ENCODE results near the gene CYTH4. TPM values are rescaled to one million over a fixed set of nuclear protein-coding genes. Genes with fewer than 3 reads are reported as not detected.

Gene CYTH4
- polyA plus RNA-seq, 1 donor (not counting 4 experiments of a cell fraction or from before 2014, with no cell fraction given), result 0.05 TPM

- peak; percentile 52 for DNase-seq (ENCODE audit: low read depth, low spot score)
These were observed 38.0 kb upstream of the CYTH4 start, which contains the start of gene RAC2 for GRCh38 chr22:37244114-37244921. TSS of gene RAC2 (minus strand) at chr22:37244269. CDS start at chr22:37244148, 121 bp downstream.

GRCh38 chr22:37244922-37245722, 37.2 kb upstream of the CYTH4 start:
- peaks cover 7 to 17% of the 10 kb centered on the region in 2 experiments for H3K36me3 ChIP-seq (ENCODE audit: control insufficient read depth in 2 of 2, extremely low read depth in 1 of 2, insufficient read depth in 2 of 2, low read length in 2 of 2)
- H2AFZ ChIP-seq (ENCODE audit: control insufficient read depth, low read length), result no peak overlapping the region
- TF ChIP-seq EZH2 (IDR thresholded peaks at IDR 0.05; ENCODE audit: low read length) (no peak), CTCF (optimal IDR thresholded peaks at IDR 0.05 in 1 of 3, IDR thresholded peaks at IDR 0.05 in 1 of 3, conservative IDR thresholded peaks at IDR 0.05 in 1 of 3; ENCODE audit: extremely low read depth in 1 of 3, insufficient read depth in 2 of 3, low read length in 3 of 3) (no peak)
- dilution Hi-C loops (cut with MboI; ENCODE audit: extremely low pct_ligation_motif_present, low sequenced_read_pairs), result no loop called here
- no peak overlapping the region for H3K27ac ChIP-seq (ENCODE audit: control insufficient read depth, insufficient read depth, low read length)
- peaks cover 15% of the 10 kb centered on the region for H3K79me2 ChIP-seq (ENCODE audit: control insufficient read depth, insufficient read depth, low read length)
- H3K9me1 ChIP-seq (ENCODE audit: control insufficient read depth, extremely low read depth, insufficient read depth, low read length), result peaks cover 2% of the 10 kb centered on the region
- H4K20me1 ChIP-seq (ENCODE audit: control insufficient read depth, extremely low read depth, insufficient read depth, low read length), result no peaks in the 10 kb centered on the region
- DNase-seq (ENCODE audit: low read depth, low spot score) (no peak), FAIRE-seq (no peak)
- H3K9ac ChIP-seq (ENCODE audit: control insufficient read depth, extremely low read depth, insufficient read depth, low read length), result no peak overlapping the region
- no peak overlapping the region for H3K4me2 ChIP-seq (ENCODE audit: control insufficient read depth, extremely low read depth, insufficient read depth, low read depth, low read length)
- H3K4me3 ChIP-seq (ENCODE audit: control insufficient read depth in 2 of 3, extremely low read depth in 1 of 3, insufficient read depth in 2 of 3, low read depth in 1 of 3, low read length in 3 of 3), result no peak overlapping the region
- peaks cover 33% of the 10 kb centered on the region for H3K4me1 ChIP-seq (ENCODE audit: control insufficient read depth, extremely low read depth, insufficient read depth, low read length)
- no peaks in the 10 kb centered on the region for H3K9me3 ChIP-seq (ENCODE audit: control insufficient read depth, low read depth, low read length)
- H3K27me3 ChIP-seq (ENCODE audit: control insufficient read depth, extremely low read depth, insufficient read depth, low read length), result no peaks in the 10 kb centered on the region

More at GRCh38 chr22:37244114-37244921, 38.0 kb upstream of the CYTH4 start, which contains the start of gene RAC2:
- Histone ChIP-seq H4K20me1 (ENCODE audit: control insufficient read depth, extremely low read depth, insufficient read depth, low read length) (no peaks in the 10 kb centered on the region), H3K9me3 (ENCODE audit: control insufficient read depth, low read depth, low read length) (no peaks in the 10 kb centered on the region), H3K79me2 (ENCODE audit: control insufficient read depth, insufficient read depth, low read length) (peaks cover 17% of the 10 kb centered on the region), H3K4me1 (ENCODE audit: control insufficient read depth, extremely low read depth, insufficient read depth, low read length) (peaks cover 33% of the 10 kb centered on the region), H3K4me2 (ENCODE audit: control insufficient read depth, extremely low read depth, insufficient read depth, low read depth, low read length) (peak within 1 kb of the TSS; percentile 78), H3K9me1 (ENCODE audit: control insufficient read depth, extremely low read depth, insufficient read depth, low read length) (peaks cover 2% of the 10 kb centered on the region), H3K27ac (ENCODE audit: control insufficient read depth, insufficient read depth, low read length) (peak within 1 kb of the TSS; percentile 42), H3K36me3 (ENCODE audit: control insufficient read depth in 2 of 2, extremely low read depth in 1 of 2, insufficient read depth in 2 of 2, low read length in 2 of 2) (peaks cover 10 to 21% of the 10 kb centered on the region in 2 experiments), H3K27me3 (ENCODE audit: control insufficient read depth, extremely low read depth, insufficient read depth, low read length) (no peaks in the 10 kb centered on the region), H3K9ac (ENCODE audit: control insufficient read depth, extremely low read depth, insufficient read depth, low read length) (peak within 1 kb of the TSS; percentile 77), H2AFZ (ENCODE audit: control insufficient read depth, low read length) (peak within 1 kb of the TSS; percentile 77), H3K4me3 (ENCODE audit: control insufficient read depth in 2 of 3, extremely low read depth in 1 of 3, insufficient read depth in 2 of 3, low read depth in 1 of 3, low read length in 3 of 3) (peak within 1 kb of the TSS; percentile 63 to 65 (median 65))
- TF ChIP-seq EZH2 (IDR thresholded peaks at IDR 0.05; ENCODE audit: low read length), result no peak
- TF ChIP-seq CTCF (optimal IDR thresholded peaks at IDR 0.05 in 1 of 3, IDR thresholded peaks at IDR 0.05 in 1 of 3, conservative IDR thresholded peaks at IDR 0.05 in 1 of 3; ENCODE audit: extremely low read depth in 1 of 3, insufficient read depth in 2 of 3, low read length in 3 of 3), result no peak
- dilution Hi-C loops (cut with MboI; ENCODE audit: extremely low pct_ligation_motif_present, low sequenced_read_pairs), result no loop called here
- peak; percentile 91 for FAIRE-seq
